ENCODE results near the gene DSE. TPM values are rescaled to one million over a fixed set of nuclear protein-coding genes. Genes with fewer than 3 reads are reported as not detected.

DSE gene
- total RNA-seq, 2 donors from 2014 or later, result 5.8 to 6.0 TPM

- no peak for DNase-seq (ENCODE audit: low spot score in 2 of 2)
- no peak for ATAC-seq
- no peak overlapping the region for H3K27ac Mint-ChIP-seq
- no peaks in the 10 kb centered on the region for H3K9me3 Mint-ChIP-seq
- no peaks in the 10 kb centered on the region for H3K36me3 Mint-ChIP-seq
Observed at GRCh38 chr6:116417661-116418060, 46.9 kb downstream of the DSE start.

DNA sequence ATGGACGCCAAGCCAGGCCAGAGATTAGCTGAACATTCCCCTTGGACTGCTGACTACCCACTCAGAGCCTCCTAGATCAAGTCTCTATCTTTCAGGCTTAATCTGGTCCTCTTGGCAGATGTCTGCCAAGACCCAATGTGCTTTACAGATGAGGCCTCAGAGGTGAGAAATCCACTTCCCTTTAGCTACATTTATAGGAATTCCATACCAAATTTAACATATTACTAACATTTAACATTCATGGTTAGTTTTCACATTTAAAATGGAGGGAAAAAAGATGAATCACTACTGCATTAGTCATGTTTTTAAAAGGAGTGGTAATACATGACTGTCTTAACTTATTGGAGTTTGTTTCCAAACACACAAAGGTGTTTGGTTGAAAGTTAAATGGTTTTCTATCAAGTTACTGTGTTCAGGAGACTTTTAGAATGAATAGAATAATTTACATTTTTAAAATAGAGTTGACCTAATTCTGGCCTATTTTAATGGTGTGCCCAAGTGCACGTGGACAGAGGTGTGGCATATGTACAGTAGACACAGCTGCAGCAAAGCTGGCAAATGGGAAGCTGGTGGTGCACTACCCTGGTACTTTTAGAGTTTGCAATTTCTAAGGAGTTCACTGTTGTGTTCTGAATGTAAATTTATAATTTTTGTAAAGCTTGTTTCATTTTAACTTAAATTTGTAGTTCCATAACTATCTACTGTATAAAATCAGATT, 48.5 kb downstream of the DSE start:
- H3K36me3 Mint-ChIP-seq, result no peaks in the 10 kb centered on the region
- no peak overlapping the region for H3K27ac Mint-ChIP-seq
- ATAC-seq (peak in 1 of 2 donors; percentile 33), DNase-seq (ENCODE audit: low spot score in 2 of 2) (no peak)
- no peaks in the 10 kb centered on the region for H3K9me3 Mint-ChIP-seq

- Mint-ChIP-seq H3K36me3 (no peaks in the 10 kb centered on the region), H3K27ac (no peak overlapping the region), H3K9me3 (no peaks in the 10 kb centered on the region)
- ATAC-seq (no peak), DNase-seq (ENCODE audit: low spot score in 2 of 2) (no peak)
Observed at GRCh38 chr6:116420341-116420740, 49.6 kb downstream of the DSE start.

DNA sequence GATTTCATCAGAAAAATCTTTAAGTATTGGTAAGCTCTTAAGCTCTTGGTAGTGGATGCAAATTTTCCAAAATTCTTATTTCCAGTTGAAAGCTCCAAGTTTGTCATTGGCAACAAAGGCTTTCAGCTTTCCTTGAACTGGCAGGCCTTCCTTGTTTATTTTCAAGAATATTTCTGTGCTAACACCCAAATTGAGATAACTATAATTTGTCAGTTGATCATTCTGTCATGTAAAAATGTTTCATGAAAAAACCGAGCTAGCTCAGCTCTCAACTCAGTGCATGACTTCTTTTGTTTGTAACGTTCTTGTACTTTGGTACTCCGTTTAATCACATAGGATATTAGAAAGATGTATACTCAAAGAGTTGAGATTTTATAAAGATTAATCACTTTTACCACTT, 51.5 kb downstream of the DSE start:
- ATAC-seq, result no peak
- H3K36me3 Mint-ChIP-seq, result no peaks in the 10 kb centered on the region

DNA sequence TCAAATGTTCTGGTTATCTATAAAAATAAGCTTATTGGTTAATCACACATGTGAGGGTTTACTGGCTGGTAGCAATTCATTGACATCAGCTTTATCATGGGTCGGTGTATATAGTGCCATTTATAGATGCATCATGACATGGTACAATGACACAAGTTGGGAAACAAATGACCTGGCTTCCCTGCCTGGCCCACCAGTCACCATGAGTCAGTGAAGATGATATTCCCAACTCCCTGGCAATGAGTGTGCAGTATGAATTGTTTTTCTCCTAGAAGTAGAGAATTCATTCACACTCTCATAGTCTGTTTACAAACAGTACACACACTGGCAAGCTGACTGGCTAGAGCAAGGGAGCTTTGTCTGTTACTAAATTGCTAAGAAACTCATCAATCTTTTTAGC, 53.3 kb downstream of the DSE start:
- Mint-ChIP-seq H3K9me3 (no peaks in the 10 kb centered on the region), H3K36me3 (no peaks in the 10 kb centered on the region), H3K27ac (no peak overlapping the region)
- DNase-seq (ENCODE audit: low spot score in 2 of 2) (no peak), ATAC-seq (no peak)

More for the DNA sequence above, 51.5 kb downstream of the DSE start:
- no peaks in the 10 kb centered on the region for H3K9me3 Mint-ChIP-seq
- no peak overlapping the region for H3K27ac Mint-ChIP-seq
- DNase-seq (ENCODE audit: low spot score in 2 of 2), result no peak

DNA sequence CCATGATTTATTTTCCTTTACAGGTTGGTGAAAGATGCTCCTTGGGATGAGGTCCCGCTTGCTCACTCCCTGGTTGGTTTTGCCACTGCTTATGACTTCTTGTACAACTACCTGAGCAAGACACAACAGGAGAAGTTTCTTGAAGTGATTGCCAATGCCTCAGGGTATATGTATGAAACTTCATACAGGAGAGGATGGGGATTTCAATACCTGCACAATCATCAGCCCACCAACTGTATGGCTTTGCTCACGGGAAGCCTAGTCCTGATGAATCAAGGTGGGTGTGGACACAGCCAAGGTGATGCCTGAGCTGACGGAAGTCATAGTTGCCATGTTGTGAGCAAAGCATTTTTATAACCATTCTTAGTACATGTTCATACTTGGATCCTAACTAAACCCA, 55.8 kb downstream of the DSE start:
- no peaks in the 10 kb centered on the region for H3K9me3 Mint-ChIP-seq
- no peak for ATAC-seq
- H3K36me3 Mint-ChIP-seq, result no peaks in the 10 kb centered on the region
- no peak for DNase-seq (ENCODE audit: low spot score in 2 of 2)
- no peak overlapping the region for H3K27ac Mint-ChIP-seq

DNA sequence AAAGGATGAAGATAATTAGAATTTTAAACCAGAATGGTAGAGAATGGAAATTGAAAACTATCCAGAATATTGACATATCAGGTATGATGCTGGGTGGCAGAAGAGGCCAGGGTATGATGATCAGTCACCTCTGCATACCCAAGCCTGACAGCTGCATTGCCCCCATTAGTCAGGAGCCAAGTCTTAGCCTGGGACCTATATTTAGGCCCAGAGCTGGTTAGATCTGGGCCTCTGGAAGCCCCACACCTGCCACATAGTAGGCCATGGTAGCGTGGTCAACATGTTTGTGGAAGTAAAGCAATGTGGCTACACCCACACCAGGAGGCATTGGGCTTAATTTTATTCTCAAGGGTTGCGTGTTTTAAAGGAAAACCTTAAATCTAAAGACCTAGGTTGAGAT, 58.4 kb downstream of the DSE start:
- DNase-seq (ENCODE audit: low spot score in 2 of 2) (no peak), ATAC-seq (no peak)
- no peak overlapping the region for H3K27ac Mint-ChIP-seq
- H3K9me3 Mint-ChIP-seq, result no peaks in the 10 kb centered on the region
- no peaks in the 10 kb centered on the region for H3K36me3 Mint-ChIP-seq

DNA sequence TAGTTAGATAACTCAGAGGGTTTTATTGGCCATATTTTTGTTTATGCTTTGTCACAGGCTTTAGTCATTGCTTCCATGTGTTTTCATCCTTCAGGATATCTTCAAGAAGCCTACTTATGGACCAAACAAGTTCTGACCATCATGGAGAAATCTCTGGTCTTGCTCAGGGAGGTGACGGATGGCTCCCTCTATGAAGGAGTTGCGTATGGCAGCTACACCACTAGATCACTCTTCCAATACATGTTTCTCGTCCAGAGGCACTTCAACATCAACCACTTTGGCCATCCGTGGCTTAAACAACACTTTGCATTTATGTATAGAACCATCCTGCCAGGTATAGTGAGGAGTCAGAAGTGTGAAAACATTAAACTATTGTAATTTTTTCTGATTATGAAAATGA, 60.1 kb downstream of the DSE start:
- DNase-seq (ENCODE audit: low spot score in 2 of 2) (no peak), ATAC-seq (no peak)
- no peaks in the 10 kb centered on the region for H3K36me3 Mint-ChIP-seq
- H3K9me3 Mint-ChIP-seq, result no peaks in the 10 kb centered on the region
- H3K27ac Mint-ChIP-seq, result no peak overlapping the region

DNA sequence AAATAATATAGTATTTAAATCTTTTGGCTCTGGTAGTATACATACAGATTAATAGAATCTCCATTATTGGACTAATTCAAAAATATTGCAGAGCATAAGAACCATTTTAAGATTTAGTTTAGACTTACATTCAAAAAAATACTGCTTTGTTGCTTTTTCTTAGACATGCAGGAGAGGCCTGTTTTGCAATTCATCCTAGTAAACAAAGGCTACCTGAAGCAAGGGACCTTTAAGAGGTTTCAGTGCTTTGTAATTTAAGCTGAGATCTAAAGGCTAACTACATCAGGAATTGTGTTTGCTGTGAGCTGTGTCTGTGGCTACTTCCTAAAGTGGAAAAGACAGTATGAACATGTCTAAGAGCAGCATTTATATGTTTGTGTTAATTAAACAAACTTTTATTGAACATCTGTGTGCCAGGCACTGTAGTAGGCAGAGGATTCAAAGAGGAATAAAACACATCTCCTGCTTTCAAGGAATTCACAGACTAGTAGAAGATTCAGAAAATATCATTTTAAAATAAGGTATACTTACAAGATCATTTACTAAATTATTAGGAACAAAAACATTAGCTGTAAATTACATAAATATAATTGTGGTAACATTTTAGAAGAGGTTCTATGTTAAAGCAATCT, 61.3 kb downstream of the DSE start:
- Mint-ChIP-seq H3K27ac (no peak overlapping the region), H3K9me3 (no peaks in the 10 kb centered on the region), H3K36me3 (no peaks in the 10 kb centered on the region)
- DNase-seq (ENCODE audit: low spot score in 2 of 2) (no peak), ATAC-seq (no peak)

- DNase-seq (ENCODE audit: low spot score in 2 of 2) (no peak), ATAC-seq (no peak)
- H3K36me3 Mint-ChIP-seq, result no peaks in the 10 kb centered on the region
- H3K9me3 Mint-ChIP-seq, result no peaks in the 10 kb centered on the region
- H3K27ac Mint-ChIP-seq, result no peak overlapping the region
Observed at GRCh38 chr6:116433206-116433712, 62.5 kb downstream of the DSE start.

DNA sequence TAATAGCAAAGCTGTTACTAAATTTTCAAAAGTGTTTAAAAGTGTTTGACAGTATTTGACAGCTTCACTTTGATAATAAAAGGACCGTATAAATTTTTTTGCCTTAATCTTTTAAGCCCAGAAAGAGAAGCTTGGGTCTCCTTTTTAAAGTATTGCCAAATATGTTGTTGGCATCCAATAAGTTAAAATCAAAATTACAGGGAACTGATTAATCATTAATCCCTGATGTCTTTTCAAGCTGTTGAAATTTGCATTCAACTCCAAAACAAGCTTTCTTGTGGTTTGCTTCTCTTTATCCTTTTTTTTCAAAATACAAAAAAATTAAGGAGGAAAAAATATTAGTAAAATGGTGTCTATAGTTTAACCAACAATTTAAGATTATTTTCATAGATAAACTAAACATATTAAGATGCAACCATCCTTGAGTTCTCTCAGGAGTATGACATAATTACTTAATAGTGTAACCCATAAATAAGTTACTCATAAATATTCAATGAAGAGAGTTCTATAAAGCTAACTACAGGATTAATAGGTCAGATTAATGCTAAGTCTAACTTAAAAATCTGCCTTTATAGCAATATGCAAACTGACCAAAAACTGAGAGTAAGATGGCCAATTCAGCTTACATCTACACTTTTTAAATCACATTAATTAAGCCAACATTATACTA, 63.4 kb downstream of the DSE start:
- ATAC-seq (no peak), DNase-seq (ENCODE audit: low spot score in 2 of 2) (no peak)
- Mint-ChIP-seq H3K27ac (no peak overlapping the region), H3K9me3 (no peaks in the 10 kb centered on the region), H3K36me3 (no peaks in the 10 kb centered on the region)

DNA sequence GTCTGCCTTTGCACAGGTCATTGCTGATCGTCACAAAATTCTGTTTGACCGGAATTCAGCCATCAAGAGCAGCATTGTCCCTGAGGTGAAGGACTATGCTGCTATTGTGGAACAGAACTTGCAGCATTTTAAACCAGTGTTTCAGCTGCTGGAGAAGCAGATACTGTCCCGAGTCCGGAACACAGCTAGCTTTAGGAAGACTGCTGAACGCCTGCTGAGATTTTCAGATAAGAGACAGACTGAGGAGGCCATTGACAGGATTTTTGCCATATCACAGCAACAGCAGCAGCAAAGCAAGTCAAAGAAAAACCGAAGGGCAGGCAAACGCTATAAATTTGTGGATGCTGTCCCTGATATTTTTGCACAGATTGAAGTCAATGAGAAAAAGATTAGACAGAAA, 65.8 kb downstream of the DSE start:
- H3K27ac Mint-ChIP-seq, result no peak overlapping the region
- ATAC-seq (no peak), DNase-seq (ENCODE audit: low spot score in 2 of 2) (no peak)

DNA sequence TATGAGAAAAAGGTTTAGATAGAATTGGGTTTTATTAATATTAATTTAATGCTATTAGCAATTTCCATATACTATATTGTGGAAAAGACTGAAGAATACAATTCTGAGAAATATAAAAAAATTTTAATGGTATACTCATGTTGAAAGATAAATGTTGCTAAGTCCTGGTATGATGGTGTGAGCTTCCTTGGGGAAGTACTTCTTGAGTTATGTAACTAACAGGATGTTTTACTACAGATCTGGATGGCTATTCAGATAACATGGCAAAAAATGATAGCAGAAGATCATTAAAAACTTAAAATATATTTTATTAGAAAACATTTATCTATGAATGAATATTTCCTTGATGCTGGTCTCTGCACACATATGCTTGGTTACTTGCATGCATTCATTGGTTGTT, 66.9 kb downstream of the DSE start:
- H3K36me3 Mint-ChIP-seq, result no peaks in the 10 kb centered on the region
- H3K27ac Mint-ChIP-seq, result no peak overlapping the region
- ATAC-seq (no peak), DNase-seq (ENCODE audit: low spot score in 2 of 2) (no peak)
- H3K9me3 Mint-ChIP-seq, result no peaks in the 10 kb centered on the region

More for the DNA sequence above, 65.8 kb downstream of the DSE start:
- no peaks in the 10 kb centered on the region for H3K9me3 Mint-ChIP-seq
- H3K36me3 Mint-ChIP-seq, result no peaks in the 10 kb centered on the region

DNA sequence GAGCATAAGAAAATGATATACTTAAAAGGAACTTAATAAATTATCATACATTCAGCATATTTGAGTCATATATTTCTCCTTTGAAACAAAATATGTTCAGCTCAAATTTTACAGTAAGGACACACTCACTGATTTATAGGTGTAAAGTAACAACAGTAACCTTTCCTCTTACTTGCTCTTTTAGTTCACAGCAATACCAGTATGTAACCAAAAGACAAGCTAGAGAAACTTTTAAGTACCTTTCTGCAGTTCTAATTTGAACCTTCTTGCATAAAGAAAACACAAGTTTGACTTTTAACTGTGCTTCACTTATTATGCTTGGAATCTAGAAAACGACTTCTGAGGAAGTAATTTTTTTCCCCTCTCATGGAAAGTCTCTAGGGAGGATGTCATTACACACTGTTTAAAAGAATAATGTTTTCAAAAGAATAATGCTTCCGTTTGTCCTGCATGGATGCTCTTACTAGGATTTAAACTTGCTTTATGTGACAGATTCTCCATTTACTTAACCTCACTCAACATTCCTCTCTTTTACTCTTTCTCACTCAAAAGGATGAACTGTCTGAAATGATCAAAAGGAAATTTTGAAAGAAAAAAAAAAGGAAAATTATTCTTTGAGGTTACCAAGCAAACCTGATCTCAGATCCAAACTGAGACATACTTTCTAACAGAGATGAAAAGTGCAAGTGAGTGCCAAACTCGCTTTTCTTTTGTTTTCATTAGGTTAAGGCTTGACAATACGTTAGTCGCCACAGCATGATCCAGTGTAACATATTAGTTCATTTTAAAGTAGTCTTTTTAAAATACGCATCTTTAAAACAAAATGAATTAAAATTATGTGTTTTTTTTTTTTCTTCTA, 68.1 kb downstream of the DSE start:
- ATAC-seq (no peak), DNase-seq (ENCODE audit: low spot score in 2 of 2) (no peak)
- Mint-ChIP-seq H3K36me3 (no peaks in the 10 kb centered on the region), H3K9me3 (no peaks in the 10 kb centered on the region), H3K27ac (no peak overlapping the region)

DNA sequence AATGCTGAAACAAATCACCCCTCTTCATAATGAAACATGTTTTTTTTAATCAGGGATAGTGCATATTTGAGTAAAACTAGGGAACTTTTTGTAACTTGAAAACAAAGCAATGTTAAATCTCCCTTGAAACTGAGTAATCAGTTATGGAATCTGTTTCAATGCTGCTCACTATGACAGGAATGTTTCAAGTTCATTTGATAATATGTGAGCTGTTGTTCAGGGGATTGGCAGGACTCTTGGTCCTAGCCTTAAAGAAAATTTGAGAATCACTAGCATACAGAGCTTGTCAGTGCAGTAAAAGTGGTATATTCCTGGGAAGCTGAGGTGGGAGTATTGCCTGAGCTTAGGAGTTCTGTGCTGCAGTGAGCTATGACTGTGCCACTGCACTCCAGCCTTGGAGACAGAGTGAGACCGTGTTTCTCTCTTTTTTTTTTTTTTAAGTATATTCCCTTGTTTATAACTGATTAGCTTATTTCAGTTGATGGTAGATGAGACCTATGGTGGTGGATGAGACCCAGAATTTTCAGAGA, 68.8 kb downstream of the DSE start:
- no peaks in the 10 kb centered on the region for H3K9me3 Mint-ChIP-seq
- H3K27ac Mint-ChIP-seq, result no peak overlapping the region
- H3K36me3 Mint-ChIP-seq, result no peaks in the 10 kb centered on the region
- no peak for DNase-seq (ENCODE audit: low spot score in 2 of 2)
- peak in 1 of 2 donors; percentile 55 for ATAC-seq

- H3K27ac Mint-ChIP-seq, result no peak overlapping the region
- DNase-seq (ENCODE audit: low spot score in 2 of 2) (no peak), ATAC-seq (no peak)
- H3K36me3 Mint-ChIP-seq, result no peaks in the 10 kb centered on the region
- H3K9me3 Mint-ChIP-seq, result no peaks in the 10 kb centered on the region
Observed at GRCh38 chr6:116443105-116443504, 72.4 kb downstream of the DSE start.

- no peak for DNase-seq (ENCODE audit: low spot score in 2 of 2)
Observed at GRCh38 chr6:116444092-116444491, 73.3 kb downstream of the DSE start.

More at GRCh38 chr6:116444092-116444491, 73.3 kb downstream of the DSE start:
- no peak overlapping the region for H3K27ac Mint-ChIP-seq
- H3K9me3 Mint-ChIP-seq, result no peaks in the 10 kb centered on the region
- H3K36me3 Mint-ChIP-seq, result no peaks in the 10 kb centered on the region
- ATAC-seq, result peak in 1 of 2 donors; percentile 57
